ENCODE results near the gene CEP89. TPM values are rescaled to one million over a fixed set of nuclear protein-coding genes. Genes with fewer than 3 reads are reported as not detected.

Gene CEP89
- total RNA-seq, 4 donors from 2014 or later, result 4.6 to 10.5 (median 8.7) TPM

DNA sequence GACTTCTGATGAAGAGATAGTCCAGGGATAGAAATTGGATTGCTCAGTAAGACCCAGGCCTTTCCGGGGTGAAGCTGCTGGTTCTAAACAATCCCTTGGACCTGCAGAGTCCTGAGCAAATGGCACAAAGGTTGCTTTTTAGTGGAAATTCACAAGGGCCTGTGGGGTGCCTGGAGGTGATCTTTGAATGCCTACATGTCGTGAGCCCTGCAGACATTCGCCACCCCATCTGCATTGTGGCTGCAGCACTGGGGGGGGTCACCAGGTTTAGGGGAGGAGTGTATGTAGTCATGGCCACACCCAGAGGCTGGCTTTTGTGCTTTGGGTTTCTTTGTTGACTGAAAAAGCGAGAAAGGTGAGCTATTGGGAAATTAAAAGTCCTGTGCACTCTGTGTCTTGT lies 143.6 kb downstream of the CEP89 start:
- no peak for DNase-seq
- WGBS, 2 donors, result 81 to 90% methylated on average over 4 of the region's 4 CpGs

More for the DNA sequence above, 143.6 kb downstream of the CEP89 start:
- H3K27me3 ChIP-seq, result peaks cover 0 to 18% (median 0%) of the 10 kb centered on the region in 4 donors
- intact Hi-C loops (cut with DNase I), result no loop called here
- no peaks in the 10 kb centered on the region for H3K9me3 ChIP-seq
- TF ChIP-seq POLR2A (IDR thresholded peaks at IDR 0.05), result no peak
- TF ChIP-seq, protein P1, sequence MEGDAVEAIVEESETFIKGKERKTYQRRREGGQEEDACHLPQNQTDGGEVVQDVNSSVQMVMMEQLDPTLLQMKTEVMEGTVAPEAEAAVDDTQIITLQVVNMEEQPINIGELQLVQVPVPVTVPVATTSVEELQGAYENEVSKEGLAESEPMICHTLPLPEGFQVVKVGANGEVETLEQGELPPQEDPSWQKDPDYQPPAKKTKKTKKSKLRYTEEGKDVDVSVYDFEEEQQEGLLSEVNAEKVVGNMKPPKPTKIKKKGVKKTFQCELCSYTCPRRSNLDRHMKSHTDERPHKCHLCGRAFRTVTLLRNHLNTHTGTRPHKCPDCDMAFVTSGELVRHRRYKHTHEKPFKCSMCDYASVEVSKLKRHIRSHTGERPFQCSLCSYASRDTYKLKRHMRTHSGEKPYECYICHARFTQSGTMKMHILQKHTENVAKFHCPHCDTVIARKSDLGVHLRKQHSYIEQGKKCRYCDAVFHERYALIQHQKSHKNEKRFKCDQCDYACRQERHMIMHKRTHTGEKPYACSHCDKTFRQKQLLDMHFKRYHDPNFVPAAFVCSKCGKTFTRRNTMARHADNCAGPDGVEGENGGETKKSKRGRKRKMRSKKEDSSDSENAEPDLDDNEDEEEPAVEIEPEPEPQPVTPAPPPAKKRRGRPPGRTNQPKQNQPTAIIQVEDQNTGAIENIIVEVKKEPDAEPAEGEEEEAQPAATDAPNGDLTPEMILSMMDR (IDR thresholded peaks at IDR 0.05), result no peak
- no peaks in the 10 kb centered on the region for H3K36me3 ChIP-seq
- H3K4me3 ChIP-seq, result no peak overlapping the region
- no peak overlapping the region for H3K27ac ChIP-seq
- no peaks in the 10 kb centered on the region for H3K4me1 ChIP-seq

Small RNAs within 50 kb of the gene (small RNA-seq; reads per million reads assigned to genes)
- gene RN7SKP22, result 0 reads per million in 4 donors

Other genes starting within 250 kb of the CEP89 start
- gene SLC7A9, start 102.2 kb downstream of the CEP89 start, total RNA-seq, result under 1 TPM in 1 of 4 donors, not detected in 3; 0.19 TPM
- gene FAAP24, start 284 bp upstream of the CEP89 start, total RNA-seq, result 1 to 10 TPM in 3 of 4 donors, under 1 TPM in 1; 0.91 to 3.9 (median 2.1) TPM
- 1 to 10 TPM; 1.1 to 1.6 (median 1.6) TPM for gene RHPN2, start 92.9 kb upstream of the CEP89 start, total RNA-seq
- gene GPATCH1, start 109.2 kb upstream of the CEP89 start, total RNA-seq, result 1 to 10 TPM; 3.6 to 9.3 (median 6.2) TPM
- not detected for gene WDR88, start 160.2 kb upstream of the CEP89 start, total RNA-seq
- gene LRP3, start 222.4 kb upstream of the CEP89 start, total RNA-seq, result 10 to 100 TPM in 2 of 4 donors, 1 to 10 TPM in 2; 5.5 to 17.2 (median 8.9) TPM